OCI-LY7 (cell line): Measurements from ENCODE around the gene FBN1.

ENCODE experiments used
- CTCF ChIP-seq: fragments of 200-600 bp; sonication (generic); conservative IDR thresholded peaks from 2 replicates; pipeline ENCODE4 v1.5.1; 2014; ENCODE audit warnings: mild to moderate bottlenecking, antibody characterized with exemption, low read length, moderate library complexity, mixed read lengths
- EZH2phosphoT487 ChIP-seq: fragments of 200-600 bp; sonication (generic); IDR thresholded peaks from 2 replicates; pipeline ENCODE4 v1.6.1; 2018; ENCODE audit warnings: low read depth, borderline replicate concordance, mild to moderate bottlenecking, mixed run types, antibody characterized with exemption, low read length, moderate library complexity, mixed read lengths

GRCh38 chr15:48675436-48675835 is 29.9 kb upstream of the FBN1 start:
- no peak for TF ChIP-seq CTCF
- no peak for TF ChIP-seq EZH2phosphoT487
